Astrocyte of the hippocampus (primary cell): ENCODE results near the gene ADM.

Experiments
- DNase-seq: peaks from one replicate; pipeline ENCODE4 v3.0.0; 2011; ENCODE audit warnings: low read depth, low spot score

Gene ADM

DNA sequence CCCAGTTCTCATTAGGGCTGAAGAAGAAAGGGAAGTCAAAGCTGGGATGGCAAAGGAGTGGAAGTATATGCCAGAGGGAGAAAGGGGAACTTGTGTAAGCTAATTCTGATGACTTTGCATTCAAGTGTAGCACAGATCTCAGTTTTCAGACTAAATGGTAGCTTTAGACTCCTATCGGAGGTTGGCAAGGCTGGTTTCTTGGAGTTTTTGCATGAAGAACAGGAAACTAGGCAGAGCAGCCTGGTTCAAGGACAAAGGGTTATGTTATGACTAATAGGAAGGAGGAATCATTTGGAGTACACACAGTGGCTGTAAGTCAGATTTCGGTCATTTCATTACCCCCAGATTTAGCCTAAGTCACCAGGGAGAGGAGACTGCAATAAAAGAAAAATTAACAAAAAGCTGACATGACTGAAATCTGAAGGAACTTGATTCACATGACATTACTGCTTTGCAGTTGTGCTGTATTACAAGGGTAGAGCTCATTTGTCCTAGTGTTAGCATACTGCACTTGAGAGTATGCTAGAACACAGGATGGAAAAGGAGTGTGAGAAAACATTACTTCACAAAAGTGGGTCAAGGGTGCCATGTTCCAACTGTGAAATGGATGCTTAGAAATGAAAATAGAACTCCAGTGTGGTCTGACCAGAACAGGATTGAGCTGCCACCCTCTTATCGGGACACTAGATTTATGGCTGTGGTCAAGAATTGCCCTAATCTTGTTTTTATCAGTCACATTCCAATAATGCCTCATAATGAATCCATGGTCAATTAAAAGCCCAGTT, 23.6 kb downstream of the ADM start:
- peak; percentile 64 for DNase-seq

DNA sequence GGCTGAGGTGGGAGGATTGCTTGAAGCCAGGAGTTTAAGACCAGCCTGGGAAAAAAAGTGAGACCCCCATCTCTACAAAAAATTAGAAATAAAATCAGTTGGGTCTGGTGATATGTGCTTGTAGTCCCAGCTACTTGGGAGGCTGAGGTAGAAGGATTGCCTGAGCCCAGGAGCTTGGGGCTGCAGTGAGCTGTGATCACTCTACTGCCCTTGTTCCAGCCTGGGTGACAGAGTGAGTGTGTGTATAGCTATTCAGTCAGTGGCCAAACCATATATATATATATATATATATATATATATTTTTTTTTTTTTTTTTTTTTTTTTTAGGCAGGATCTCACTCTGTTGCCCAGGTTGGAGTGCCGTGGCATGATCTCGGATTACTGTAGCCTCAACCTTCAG, 24.5 kb downstream of the ADM start:
- DNase-seq: no peak

DNA sequence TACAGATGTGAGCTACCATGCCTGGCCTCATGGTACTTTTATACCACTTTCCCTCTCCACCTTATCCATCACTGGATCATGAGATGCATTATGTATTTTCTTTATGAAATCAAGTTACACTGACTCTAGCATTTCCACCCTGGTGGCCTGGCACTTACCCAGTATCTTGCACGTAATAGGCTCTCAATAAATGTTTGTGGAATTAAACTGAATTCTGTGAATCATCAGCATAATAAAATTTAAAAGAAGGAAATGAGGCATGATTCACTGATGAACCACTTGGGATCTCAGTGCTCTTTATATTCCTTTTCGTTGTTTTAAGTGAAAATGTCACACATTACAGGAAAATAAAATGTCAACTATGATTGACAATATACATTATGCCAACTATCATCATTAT, 25.1 kb downstream of the ADM start:
- DNase-seq: peak; percentile 57

DNA sequence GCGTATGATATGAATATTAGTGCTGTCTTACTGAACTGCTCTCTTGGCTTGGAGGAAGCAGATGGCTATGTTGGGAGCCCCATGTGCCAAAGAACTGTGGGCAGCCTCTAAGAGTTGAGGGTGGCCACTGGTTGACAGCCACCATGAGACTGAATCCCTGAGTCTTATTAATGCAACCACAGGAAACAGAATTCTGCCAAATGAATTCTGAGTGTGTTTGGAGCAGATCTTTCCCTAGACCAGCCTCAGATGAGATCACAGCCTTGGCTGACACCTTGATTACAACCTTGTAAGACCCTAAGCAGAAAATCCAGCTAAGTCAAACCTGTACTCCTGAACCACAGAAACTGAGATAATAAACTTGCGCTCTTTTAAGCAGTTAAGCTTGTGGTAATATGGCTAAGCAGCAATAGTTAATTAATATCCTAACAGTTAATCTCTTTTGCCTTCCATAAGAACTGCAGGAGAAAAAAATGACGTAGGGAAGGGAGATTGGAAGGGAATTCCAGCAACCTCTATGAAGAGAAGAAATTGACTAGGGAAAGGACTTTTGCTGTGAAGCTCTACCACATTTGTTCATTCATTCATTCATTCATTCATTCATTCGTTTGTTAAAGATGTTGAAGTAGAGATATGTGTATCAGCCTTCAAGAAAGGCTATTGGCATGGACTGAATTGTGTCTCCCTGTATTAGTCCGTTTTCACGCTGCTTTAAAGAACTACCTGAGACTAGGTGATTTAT, 26.8 kb downstream of the ADM start:
- peak; percentile 78 for DNase-seq

DNA sequence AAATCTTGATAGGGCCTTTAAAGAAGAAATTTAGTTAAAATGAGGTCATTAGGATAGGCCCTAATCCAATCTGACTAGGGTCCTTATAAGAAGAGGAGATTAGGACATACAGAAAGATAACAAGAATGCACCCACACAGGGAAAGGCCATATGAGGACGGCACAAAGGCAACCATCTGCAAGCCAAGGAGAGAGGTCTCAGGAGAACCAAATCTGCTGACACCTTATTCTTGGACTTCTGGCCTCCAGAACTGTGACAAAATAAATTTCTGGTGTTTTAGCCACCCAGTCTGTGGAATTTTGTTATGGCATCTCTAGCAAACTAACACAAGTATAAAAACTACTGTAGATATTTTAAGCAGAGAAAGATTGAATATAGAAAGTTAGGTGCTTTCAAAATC, 28.6 kb downstream of the ADM start:
- no peak for DNase-seq

DNA sequence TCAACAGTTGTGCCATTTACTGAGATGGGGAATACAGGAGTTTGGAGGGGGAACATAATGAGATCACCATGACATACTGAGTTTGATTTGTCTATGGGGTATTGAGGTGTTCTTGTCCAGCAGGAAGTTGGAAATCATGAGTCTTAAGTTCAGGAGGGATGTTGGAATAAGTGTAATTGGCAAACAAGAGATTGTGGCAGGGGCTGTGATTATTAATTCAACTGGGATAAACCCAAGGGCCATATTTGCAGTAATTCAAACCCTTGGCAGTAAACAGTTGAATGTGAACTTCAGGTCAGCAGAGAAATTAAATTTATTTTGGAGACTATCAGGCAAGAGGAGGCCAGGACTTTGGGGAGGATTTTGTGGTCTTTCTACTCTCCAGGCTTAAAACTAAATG, 33.4 kb downstream of the ADM start:
- no peak for DNase-seq

DNA sequence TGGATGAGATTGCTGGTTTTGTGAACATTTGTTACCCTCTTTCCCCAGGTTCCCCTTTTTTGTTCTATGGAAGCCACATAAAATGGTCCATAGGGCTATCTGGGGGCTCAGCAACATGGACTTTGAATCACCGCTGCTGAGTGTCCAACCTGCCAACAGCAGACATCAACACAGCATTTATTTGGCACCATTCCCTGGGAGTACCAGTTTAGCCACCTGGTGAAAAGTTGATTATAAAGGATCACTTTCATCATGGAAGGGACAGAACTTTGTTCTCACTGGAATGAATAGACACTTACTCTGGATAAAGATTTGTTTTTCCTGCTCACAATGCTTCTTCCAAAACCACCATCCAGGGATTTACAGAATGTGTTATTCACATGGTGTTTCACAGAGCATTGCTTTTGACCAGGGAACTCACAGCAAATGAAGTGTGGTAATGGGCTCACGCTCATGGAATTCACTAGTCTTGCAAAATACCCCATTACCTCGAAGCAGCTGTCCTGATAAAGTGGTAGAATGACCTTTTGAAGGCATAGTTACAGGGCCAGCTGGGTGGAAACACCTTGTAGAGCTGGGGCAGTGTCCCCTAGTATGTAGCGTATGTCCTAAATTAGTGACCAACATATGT, 43.9 kb downstream of the ADM start:
- peak; percentile 63 for DNase-seq

DNA sequence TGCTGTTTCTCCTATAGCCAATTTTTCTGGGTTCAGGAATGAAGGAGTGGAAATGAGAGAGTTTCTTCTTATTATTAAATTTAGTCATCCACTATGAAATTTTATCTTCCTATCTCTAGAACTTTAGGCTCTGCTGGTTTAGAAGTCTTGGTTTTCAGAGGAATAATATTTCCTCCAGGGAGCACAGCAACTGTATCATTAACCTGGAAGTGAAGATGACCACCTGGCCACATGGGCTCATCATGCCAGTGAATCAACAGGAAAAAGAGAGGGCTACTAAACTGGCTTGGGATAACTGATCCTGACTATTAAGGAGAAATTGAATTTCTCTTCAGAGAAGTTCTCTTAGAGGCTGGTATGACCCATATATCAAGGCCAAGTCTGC, 44.4 kb downstream of the ADM start:
- no peak for DNase-seq

DNA sequence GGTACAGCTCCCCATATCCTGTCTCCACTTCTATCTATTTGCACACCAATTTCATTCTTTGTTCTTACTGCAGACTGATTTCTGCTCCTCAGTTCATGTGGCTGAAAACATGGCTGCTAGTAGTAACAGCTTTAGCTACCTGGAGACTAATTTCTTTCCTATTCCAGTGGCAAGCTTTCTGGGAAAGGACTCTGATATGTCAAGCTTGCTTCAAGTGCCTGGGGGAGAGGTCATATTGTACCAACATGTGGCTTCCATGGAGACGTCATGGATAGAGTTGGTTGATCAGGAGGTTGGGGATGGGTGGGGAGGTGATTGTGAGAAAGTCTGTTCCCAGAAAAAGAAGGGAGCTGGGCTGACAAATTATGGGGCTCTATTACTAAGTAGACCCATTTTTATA, 44.9 kb downstream of the ADM start:
- no peak for DNase-seq

DNA sequence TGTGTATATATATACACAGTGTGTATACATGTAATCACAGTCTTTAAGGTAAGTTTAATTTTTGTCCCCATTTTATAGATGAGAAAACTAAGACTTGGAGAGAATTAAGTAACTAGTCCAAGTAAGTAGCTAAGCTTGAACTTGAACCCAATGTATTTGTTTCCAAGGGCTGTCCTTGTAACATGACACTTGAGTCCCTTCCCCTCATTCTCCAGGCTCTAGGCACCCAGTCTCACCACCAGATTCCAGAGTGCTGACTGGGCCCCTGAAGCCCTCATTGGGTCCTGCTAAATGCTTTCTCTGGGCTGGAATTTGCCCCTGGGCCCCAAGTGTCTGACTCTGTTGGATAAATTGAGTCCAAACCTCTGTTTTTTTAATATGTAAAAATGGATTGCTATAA, 45.5 kb downstream of the ADM start:
- DNase-seq: peak; percentile 72

DNA sequence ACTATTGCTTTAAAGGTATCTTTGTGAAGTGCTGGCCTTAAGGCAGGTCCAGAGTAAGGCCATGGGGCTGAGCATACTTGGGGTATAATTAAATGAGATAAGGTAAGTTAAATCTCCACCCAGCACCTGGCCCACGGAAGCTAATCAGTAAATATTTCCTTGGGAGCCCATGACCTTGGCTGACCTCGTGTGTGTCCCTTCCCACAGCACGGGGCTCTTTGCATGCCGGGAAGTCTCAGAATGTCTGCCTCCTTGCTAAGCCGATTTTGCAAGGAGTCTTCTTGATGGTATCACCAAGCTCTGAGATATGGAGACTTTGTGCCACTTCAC, 46.5 kb downstream of the ADM start:
- no peak for DNase-seq

DNA sequence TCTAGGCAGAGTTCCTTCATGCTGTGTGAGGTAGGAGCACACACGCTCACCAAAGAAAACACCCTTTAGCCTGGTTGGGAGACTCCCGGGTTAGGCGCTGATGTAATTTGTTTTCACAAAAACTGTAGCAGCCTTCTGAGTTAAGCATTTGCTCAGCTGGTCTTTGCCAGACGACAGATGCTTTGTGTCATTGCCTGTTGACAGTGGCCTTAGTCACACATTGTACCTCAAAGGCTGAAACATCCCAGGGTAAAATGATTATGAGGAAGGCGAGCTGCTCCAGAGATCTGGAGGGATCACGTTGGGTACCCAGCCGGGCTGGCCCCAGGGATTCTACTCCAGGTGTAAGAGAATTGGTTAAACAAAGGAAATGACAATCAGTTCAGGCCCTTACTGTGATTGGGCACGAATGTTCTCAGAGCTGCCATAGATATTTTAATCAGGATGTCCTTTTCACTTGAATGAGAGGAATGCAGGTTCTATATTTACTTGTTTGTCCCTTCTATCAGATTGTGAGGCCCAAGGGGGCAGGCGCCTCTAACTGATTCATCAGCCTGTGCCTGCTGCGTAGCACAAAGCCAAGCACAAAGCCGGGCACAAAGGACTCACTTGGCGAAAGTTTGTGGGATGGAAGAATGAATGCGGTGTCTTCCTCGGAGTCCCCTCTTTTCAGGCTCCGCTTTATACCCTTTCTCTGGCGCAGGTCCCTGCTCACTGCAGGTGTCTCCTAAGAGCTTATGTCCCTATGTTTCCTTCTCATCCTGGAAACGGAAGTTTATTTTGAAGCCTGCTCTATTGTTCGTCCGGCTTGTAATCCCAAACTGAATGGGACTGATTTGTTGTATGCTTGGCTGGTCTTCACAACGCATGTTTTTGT, 47.1 kb downstream of the ADM start:
- peak; percentile 81 for DNase-seq

DNA sequence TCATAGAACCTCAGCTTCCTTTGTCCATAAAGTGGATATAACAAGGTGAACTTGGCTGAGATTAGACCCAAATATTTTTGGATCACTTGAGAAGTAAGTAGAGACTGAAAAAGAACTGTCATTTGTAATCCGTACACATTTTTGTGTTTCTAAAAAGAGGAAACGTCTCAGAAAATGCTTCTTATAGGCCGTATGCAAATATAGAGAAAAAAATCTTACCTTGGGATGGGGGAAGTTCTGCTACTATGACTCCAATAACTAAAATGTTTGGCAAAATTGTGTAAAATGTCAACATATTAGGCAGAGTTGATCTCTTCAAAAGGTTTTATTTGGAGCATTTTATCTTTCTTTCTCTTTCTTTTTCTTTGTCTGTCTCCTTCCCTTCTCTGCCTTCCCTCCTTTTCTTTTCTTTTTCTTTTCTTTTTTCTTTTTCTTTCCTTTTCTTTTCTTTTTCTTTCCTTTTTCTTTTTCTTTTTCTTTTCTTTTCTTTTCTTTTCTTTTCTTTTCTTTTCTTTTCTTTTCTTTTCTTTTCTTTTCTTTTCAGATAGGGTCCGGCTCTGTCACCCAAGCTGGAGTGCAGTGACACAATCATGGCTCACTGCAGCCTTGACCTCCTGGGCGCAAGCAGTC, 48.2 kb downstream of the ADM start:
- DNase-seq: no peak

DNA sequence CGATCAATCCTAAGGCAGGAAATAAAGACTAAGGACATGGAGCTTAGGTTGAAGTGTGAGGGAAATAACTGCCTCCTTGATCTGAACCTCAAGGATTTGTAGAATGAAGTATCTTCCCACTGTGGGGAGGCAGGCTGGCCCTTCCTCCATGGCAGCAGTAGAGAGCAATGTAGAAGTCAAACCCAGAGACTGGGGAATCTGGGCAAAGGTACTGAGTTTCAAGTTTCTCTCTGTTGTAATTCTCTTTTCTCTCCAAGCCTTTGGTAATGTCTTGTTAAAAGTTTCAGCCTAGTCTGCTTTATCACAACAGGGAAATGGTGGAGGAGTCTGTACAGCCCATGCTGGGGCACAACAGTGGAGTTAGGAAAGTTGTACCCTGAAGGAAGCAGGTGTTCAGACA, 49.5 kb downstream of the ADM start:
- DNase-seq: no peak

DNA sequence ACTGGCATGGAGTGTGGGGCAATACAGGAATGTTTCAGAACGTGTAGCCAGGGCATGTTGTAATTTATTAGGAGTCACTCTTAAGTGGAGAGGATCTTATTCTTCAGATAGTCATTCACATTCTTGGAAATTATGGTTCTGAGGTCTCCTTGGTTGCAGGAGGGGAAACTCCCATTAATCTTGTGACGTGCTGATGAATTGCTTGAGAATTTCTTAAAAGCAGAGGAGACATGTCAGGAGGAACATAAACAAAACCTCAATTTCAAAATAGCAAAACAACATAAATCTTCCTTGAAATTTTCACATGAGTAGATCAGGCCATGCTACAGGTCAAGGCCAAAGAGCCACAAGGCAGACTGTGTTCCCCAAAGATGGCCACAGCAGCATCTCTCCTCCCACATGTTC, 50.4 kb downstream of the ADM start:
- DNase-seq: no peak

DNA sequence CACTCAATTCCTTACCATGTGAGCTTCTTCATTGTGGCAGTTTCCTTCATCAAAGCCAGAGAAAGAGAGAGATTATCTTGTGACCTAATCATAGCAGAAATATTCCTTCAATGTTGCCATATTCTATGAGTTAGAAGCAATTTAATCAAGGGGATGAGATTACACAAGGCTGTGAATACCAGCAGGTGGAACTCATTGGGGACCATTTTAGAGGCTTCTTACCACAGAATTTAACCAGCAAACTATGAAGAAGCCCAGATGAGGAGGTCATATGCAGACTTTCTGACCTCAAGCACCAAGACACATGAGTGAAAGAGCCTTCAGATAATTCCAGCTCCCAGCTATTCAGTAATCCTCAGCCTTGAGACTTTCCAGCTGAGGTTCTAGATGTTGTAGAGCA, 51.3 kb downstream of the ADM start:
- no peak for DNase-seq
